Neural cell (in vitro differentiated cells): ENCODE data around the gene DLG2. TPM values are rescaled to one million over a fixed set of nuclear protein-coding genes. Genes with fewer than 3 reads are reported as not detected.

Experiments used
- H2AFZ ChIP-seq: fragments of 200-600, 300-800 bp; sonication (generic), shearing (Covaris generic); 2 replicates; pipeline ENCODE4 v1.6.0; 2014; ENCODE audit warnings: low read depth, mild to moderate bottlenecking, antibody characterized with exemption, low read length, moderate library complexity
- H3F3A ChIP-seq: fragments of 200-600 bp; shearing (Covaris generic); 2 replicates; pipeline ENCODE4 v1.6.1; 2016; ENCODE audit warnings: mild to moderate bottlenecking, moderate library complexity, mixed read lengths, antibody characterized with exemption, low read length; ENCODE audit not compliant: insufficient read depth, poor library complexity, severe bottlenecking
- H3K27ac ChIP-seq: fragments of 200-600, 300-800 bp; sonication (generic), shearing (Covaris generic); 2 replicates; pipeline ENCODE4 v1.5.1; 2014; ENCODE audit warnings: mild to moderate bottlenecking, low read length, moderate library complexity
- H3K27me3 ChIP-seq: fragments of 300-800, 200-600 bp; sonication (generic), shearing (Covaris generic); 2 replicates; pipeline ENCODE4 v1.6.0; 2014; ENCODE audit warnings: mild to moderate bottlenecking, low read depth, low read length, moderate library complexity; ENCODE audit not compliant: insufficient read depth
- H3K36me3 ChIP-seq: fragments of 300-800, 200-600 bp; sonication (generic), shearing (Covaris generic); 2 replicates; pipeline ENCODE4 v1.5.1; 2014; ENCODE audit warnings: mild to moderate bottlenecking, antibody characterized with exemption, low read length, moderate library complexity; ENCODE audit not compliant: insufficient read depth
- H3K4me2 ChIP-seq: fragments of 300-800, 200-600 bp; sonication (generic), shearing (Covaris generic); 2 replicates; pipeline ENCODE4 v1.6.0; 2014; ENCODE audit warnings: mild to moderate bottlenecking, low read length
- H3K4me3 ChIP-seq: fragments of 300-800, 200-600 bp; sonication (generic), shearing (Covaris generic); 2 replicates; pipeline ENCODE4 v1.5.1; 2014; ENCODE audit warnings: mild to moderate bottlenecking, low read length, moderate library complexity
- H3K79me2 ChIP-seq: fragments of 200-600 bp; shearing (Covaris generic); replicated peaks from 2 replicates; pipeline ENCODE4 v1.6.0; 2014; ENCODE audit warnings: mild to moderate bottlenecking, low read length, moderate library complexity; ENCODE audit not compliant: insufficient read depth
- H3K9ac ChIP-seq: fragments of 300-800, 200-600 bp; sonication (generic), shearing (Covaris generic); 2 replicates; pipeline ENCODE4 v1.6.1; 2016; ENCODE audit warnings: mild to moderate bottlenecking, low read length, mixed read lengths
- H3K9me2 ChIP-seq: fragments of 200-600 bp; shearing (Covaris generic); 2 replicates; pipeline ENCODE4 v1.6.1; 2016; ENCODE audit warnings: mild to moderate bottlenecking, low read length, mixed read lengths; ENCODE audit not compliant: insufficient read depth
- H3K9me3 ChIP-seq: fragments of 200-600, 300-800 bp; sonication (generic), shearing (Covaris generic); 2 replicates; pipeline ENCODE4 v1.6.1; 2016; ENCODE audit warnings: mild to moderate bottlenecking, mixed run types, low read length, moderate library complexity, mixed read lengths
- H4K20me1 ChIP-seq: fragments of 200-600 bp; shearing (Covaris generic); 2 replicates; pipeline ENCODE4 v1.6.1; 2016; ENCODE audit warnings: mild to moderate bottlenecking, mixed run types; ENCODE audit not compliant: insufficient read depth
- EP300 ChIP-seq: fragments of 450-650 bp; conservative IDR thresholded peaks from 2 replicates; pipeline ENCODE4 v1.6.1; 2014; ENCODE audit warnings: antibody characterized with exemption, mild to moderate bottlenecking, moderate library complexity; ENCODE audit not compliant: poor library complexity, severe bottlenecking
- EZH2 ChIP-seq: fragments of 200-600, 300-800 bp; shearing (Covaris generic), sonication (generic); IDR thresholded peaks from 2 replicates; pipeline ENCODE4 v1.6.1; 2014; ENCODE audit warnings: antibody characterized with exemption, low read length, borderline replicate concordance, mild to moderate bottlenecking; ENCODE audit not compliant: insufficient read depth, poor library complexity, severe bottlenecking
- MXI1 ChIP-seq: fragments of 450-650 bp; conservative IDR thresholded peaks from 2 replicates; pipeline ENCODE4 v1.6.1; 2014; ENCODE audit warnings: antibody characterized with exemption, mild to moderate bottlenecking; ENCODE audit not compliant: poor library complexity, severe bottlenecking
- POLR2AphosphoS5 ChIP-seq: IDR thresholded peaks from 2 replicates; pipeline ENCODE4 v1.6.1; 2012
- RAD21 ChIP-seq: fragments of 450-650 bp; conservative IDR thresholded peaks from 2 replicates; pipeline ENCODE4 v1.6.1; 2014; ENCODE audit warnings: antibody characterized with exemption, mild to moderate bottlenecking, moderate library complexity
- REST ChIP-seq: IDR thresholded peaks from 2 replicates; pipeline ENCODE4 v1.6.1; 2012; ENCODE audit warnings: borderline replicate concordance
- SMC3 ChIP-seq: fragments of 450-650 bp; conservative IDR thresholded peaks from 2 replicates; pipeline ENCODE4 v1.6.1; 2014; ENCODE audit warnings: antibody characterized with exemption, mild to moderate bottlenecking, moderate library complexity; ENCODE audit not compliant: poor library complexity
- TAF1 ChIP-seq: IDR thresholded peaks from 2 replicates; pipeline ENCODE4 v1.6.1; 2012; ENCODE audit warnings: low read depth
- polyA plus RNA-seq: library from polyadenylated mRNA; depleted of rRNA; stranded (reverse); fragments of >200 nt; gene quantifications from 2 replicates; pipeline ENCODE4 v1.2.3, GENCODE V29; 2014
- TF ChIP-seq, protein P1 (sequence below): fragments of 450-650 bp; IDR thresholded peaks from 2 replicates; pipeline ENCODE4 v1.5.1; 2014; ENCODE audit warnings: antibody characterized with exemption, mild to moderate bottlenecking, moderate library complexity; ENCODE audit not compliant: poor library complexity, severe bottlenecking

Gene DLG2
- polyA plus RNA-seq, 1 donor from 2014 or later = 179 TPM

GRCh38 chr11:85164743-85165142 lies 462.4 kb downstream of the DLG2 start:
- Histone ChIP-seq H3K9me3 (no peaks in the 10 kb centered on the region), H4K20me1 (no peaks in the 10 kb centered on the region), H2AFZ (no peak overlapping the region), H3K27me3 (no peaks in the 10 kb centered on the region), H3K36me3 (no peaks in the 10 kb centered on the region), H3K79me2 (no peaks in the 10 kb centered on the region), H3K27ac (no peak overlapping the region), H3K4me3 (no peak overlapping the region), H3F3A (no peaks in the 10 kb centered on the region), H3K9me2 (no peaks in the 10 kb centered on the region), H3K4me2 (no peak overlapping the region), H3K9ac (no peak overlapping the region)
- TF ChIP-seq, protein P1, sequence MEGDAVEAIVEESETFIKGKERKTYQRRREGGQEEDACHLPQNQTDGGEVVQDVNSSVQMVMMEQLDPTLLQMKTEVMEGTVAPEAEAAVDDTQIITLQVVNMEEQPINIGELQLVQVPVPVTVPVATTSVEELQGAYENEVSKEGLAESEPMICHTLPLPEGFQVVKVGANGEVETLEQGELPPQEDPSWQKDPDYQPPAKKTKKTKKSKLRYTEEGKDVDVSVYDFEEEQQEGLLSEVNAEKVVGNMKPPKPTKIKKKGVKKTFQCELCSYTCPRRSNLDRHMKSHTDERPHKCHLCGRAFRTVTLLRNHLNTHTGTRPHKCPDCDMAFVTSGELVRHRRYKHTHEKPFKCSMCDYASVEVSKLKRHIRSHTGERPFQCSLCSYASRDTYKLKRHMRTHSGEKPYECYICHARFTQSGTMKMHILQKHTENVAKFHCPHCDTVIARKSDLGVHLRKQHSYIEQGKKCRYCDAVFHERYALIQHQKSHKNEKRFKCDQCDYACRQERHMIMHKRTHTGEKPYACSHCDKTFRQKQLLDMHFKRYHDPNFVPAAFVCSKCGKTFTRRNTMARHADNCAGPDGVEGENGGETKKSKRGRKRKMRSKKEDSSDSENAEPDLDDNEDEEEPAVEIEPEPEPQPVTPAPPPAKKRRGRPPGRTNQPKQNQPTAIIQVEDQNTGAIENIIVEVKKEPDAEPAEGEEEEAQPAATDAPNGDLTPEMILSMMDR = no peak
- TF ChIP-seq TAF1 = no peak
- TF ChIP-seq EP300 = no peak
- no peak for TF ChIP-seq RAD21
- no peak for TF ChIP-seq REST
- TF ChIP-seq SMC3 = no peak

DNA sequence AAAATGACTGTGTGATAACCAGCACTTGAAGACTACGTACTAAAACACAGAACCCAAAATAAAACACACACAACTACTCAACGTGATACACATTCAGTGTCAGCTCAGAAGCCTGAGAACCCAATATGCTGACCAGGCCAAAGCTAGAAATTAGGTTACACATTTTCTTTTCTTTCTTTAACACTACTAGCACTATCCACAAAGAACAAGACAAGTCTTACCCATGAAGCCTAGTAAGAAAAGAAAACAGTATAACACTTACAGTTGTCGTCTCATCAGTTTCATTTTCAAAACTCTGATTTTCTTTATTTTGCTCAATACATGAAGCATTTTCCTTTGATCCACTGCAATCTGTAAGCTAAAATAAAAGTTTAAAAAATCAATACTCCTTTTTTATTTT lies 472.9 kb downstream of the DLG2 start:
- TF ChIP-seq POLR2AphosphoS5 (no peak), SMC3 (no peak), RAD21 (no peak), EZH2 (no peak)
- Histone ChIP-seq H3K9ac (no peak overlapping the region), H3K27ac (no peak overlapping the region), H3K36me3 (no peaks in the 10 kb centered on the region), H3K4me3 (no peak overlapping the region), H3F3A (no peaks in the 10 kb centered on the region), H3K79me2 (no peaks in the 10 kb centered on the region), H3K9me2 (no peaks in the 10 kb centered on the region), H3K4me2 (no peak overlapping the region), H2AFZ (no peak overlapping the region), H3K27me3 (no peaks in the 10 kb centered on the region), H4K20me1 (no peaks in the 10 kb centered on the region), H3K9me3 (no peaks in the 10 kb centered on the region)

GRCh38 chr11:85137597-85137996 lies 489.5 kb downstream of the DLG2 start:
- no peak overlapping the region for H3K9ac ChIP-seq
- no peak overlapping the region for H3K4me2 ChIP-seq
- H3K36me3 ChIP-seq = no peaks in the 10 kb centered on the region
- no peak for TF ChIP-seq TAF1
- TF ChIP-seq REST = no peak
- no peak for TF ChIP-seq POLR2AphosphoS5
- TF ChIP-seq RAD21 = no peak
- TF ChIP-seq, protein P1 = no peak
- no peak for TF ChIP-seq EZH2
- TF ChIP-seq MXI1 = no peak
- no peak for TF ChIP-seq SMC3
- no peak for TF ChIP-seq EP300
- H3F3A ChIP-seq = no peaks in the 10 kb centered on the region
- H2AFZ ChIP-seq = no peak overlapping the region
- no peak overlapping the region for H3K4me3 ChIP-seq
- H3K9me3 ChIP-seq = no peaks in the 10 kb centered on the region
- no peaks in the 10 kb centered on the region for H3K9me2 ChIP-seq
- H3K27me3 ChIP-seq = no peaks in the 10 kb centered on the region
- H3K79me2 ChIP-seq = no peaks in the 10 kb centered on the region
- no peaks in the 10 kb centered on the region for H4K20me1 ChIP-seq
- no peak overlapping the region for H3K27ac ChIP-seq
